GM12878 (cell line): Measurements from ENCODE around the gene ADA.

ENCODE experiments used
- EGR1 ChIP-seq, 2 experiments: IDR thresholded peaks; 1 replicate in 1 of 2; 2 replicates in 1 of 2; pipeline ENCODE4 v1.6.1; 2011 to 2012; ENCODE audit warnings: low read depth in 2 of 2, low read length in 2 of 2, borderline replicate concordance in 1 of 2, mild to moderate bottlenecking in 1 of 2, moderate library complexity in 1 of 2
- EZH2 ChIP-seq: IDR thresholded peaks from 2 replicates; pipeline ENCODE4 v1.6.1; 2012; ENCODE audit warnings: low read depth, mild to moderate bottlenecking, control low read depth, inconsistent platforms, low read length, borderline replicate concordance; ENCODE audit not compliant: control insufficient read depth
- JUNB ChIP-seq: IDR thresholded peaks from 2 replicates; pipeline ENCODE4 v1.6.1; 2016; ENCODE audit warnings: antibody characterized with exemption, mild to moderate bottlenecking
- POLR2A ChIP-seq: IDR thresholded peaks from 2 replicates; pipeline ENCODE4 v1.6.1; 2011; ENCODE audit warnings: low read depth, mild to moderate bottlenecking, low read length

GRCh38 chr20:44646023-44646640 is 5.4 kb downstream of the ADA start:
- TF ChIP-seq EGR1 (IDR thresholded peaks at IDR 0.05; ENCODE audit: borderline replicate concordance in 1 of 2, low read depth in 2 of 2, low read length in 2 of 2) (no peak), JUNB (peak; percentile 59), EZH2 (no peak), POLR2A (peak; percentile 58)
